ENCODE results near the gene NAA11. TPM values are rescaled to one million over a fixed set of nuclear protein-coding genes. Genes with fewer than 3 reads are reported as not detected.

The NAA11 gene
- polyA plus RNA-seq, 2 of the 4 experiments (the other 2 are of a cell fraction) = not detected

DNA sequence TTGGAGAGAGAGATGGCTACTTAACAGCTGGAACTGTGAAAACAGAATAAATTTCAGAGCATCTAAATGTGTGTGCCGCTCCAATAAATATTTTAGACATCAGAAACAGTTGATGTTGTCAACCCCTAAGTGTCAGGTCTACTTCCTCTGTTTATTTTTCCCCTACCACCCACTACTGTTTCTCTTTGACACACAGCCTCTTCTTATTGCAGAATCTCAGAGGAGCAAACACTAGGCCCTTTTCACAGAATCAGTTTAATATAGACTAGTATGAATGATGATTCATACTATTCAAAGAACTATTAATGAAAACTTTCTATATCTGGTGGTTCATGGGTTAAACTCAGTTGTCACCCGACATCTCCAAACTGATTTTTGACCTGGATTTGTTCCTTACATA lies 33.9 kb downstream of the NAA11 start:
- Histone ChIP-seq H3K4me3 (no peak overlapping the region), H3K9me3 (no peaks in the 10 kb centered on the region), H3K27ac (no peak overlapping the region), H3K4me2 (no peak overlapping the region), H3K4me1 (no peaks in the 10 kb centered on the region)
- ATAC-seq (no peak), FAIRE-seq (no peak), DNase-seq (ENCODE audit: low read depth in 1 of 2, low spot score in 1 of 2) (no peak)
- POLR2A ChIA-PET = no interaction called here
- CTCF ChIA-PET = no interaction called here
- 9% methylated on average over 2 of the region's 2 CpGs for WGBS (ENCODE audit: missing lambda C conversion rate)
- no peak for TF ChIP-seq JUN (IDR thresholded peaks at IDR 0.05)
- no peak for TF ChIP-seq RFX5 (IDR thresholded peaks at IDR 0.05)
- no peak for TF ChIP-seq RAD21 (conservative IDR thresholded peaks at IDR 0.05 in 1 of 2, IDR thresholded peaks at IDR 0.05 in 1 of 2)
- no peak for TF ChIP-seq EP300 (IDR thresholded peaks at IDR 0.05)
- no peak for TF ChIP-seq SREBF2 (IDR thresholded peaks at IDR 0.05)
- TF ChIP-seq CBX8 (IDR thresholded peaks at IDR 0.05) = no peak
- no peak for TF ChIP-seq HEYL (CRISPR knock-in tag; IDR thresholded peaks at IDR 0.05)
- TF ChIP-seq EHF (CRISPR knock-in tag; IDR thresholded peaks at IDR 0.05) = no peak
- TF ChIP-seq EHMT2 (IDR thresholded peaks at IDR 0.05; ENCODE audit: low read depth) = no peak
- TF ChIP-seq, protein P1, sequence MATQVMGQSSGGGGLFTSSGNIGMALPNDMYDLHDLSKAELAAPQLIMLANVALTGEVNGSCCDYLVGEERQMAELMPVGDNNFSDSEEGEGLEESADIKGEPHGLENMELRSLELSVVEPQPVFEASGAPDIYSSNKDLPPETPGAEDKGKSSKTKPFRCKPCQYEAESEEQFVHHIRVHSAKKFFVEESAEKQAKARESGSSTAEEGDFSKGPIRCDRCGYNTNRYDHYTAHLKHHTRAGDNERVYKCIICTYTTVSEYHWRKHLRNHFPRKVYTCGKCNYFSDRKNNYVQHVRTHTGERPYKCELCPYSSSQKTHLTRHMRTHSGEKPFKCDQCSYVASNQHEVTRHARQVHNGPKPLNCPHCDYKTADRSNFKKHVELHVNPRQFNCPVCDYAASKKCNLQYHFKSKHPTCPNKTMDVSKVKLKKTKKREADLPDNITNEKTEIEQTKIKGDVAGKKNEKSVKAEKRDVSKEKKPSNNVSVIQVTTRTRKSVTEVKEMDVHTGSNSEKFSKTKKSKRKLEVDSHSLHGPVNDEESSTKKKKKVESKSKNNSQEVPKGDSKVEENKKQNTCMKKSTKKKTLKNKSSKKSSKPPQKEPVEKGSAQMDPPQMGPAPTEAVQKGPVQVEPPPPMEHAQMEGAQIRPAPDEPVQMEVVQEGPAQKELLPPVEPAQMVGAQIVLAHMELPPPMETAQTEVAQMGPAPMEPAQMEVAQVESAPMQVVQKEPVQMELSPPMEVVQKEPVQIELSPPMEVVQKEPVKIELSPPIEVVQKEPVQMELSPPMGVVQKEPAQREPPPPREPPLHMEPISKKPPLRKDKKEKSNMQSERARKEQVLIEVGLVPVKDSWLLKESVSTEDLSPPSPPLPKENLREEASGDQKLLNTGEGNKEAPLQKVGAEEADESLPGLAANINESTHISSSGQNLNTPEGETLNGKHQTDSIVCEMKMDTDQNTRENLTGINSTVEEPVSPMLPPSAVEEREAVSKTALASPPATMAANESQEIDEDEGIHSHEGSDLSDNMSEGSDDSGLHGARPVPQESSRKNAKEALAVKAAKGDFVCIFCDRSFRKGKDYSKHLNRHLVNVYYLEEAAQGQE (IDR thresholded peaks at IDR 0.05) = no peak
- TF ChIP-seq GATA3 (IDR thresholded peaks at IDR 0.05; ENCODE audit: borderline replicate concordance) = no peak
- TF ChIP-seq NFE2L2 (conservative IDR thresholded peaks at IDR 0.05; ENCODE audit: low read length) = no peak
- TF ChIP-seq FOXS1 (CRISPR knock-in tag; IDR thresholded peaks at IDR 0.05) = no peak
- TF ChIP-seq HOXB5 (CRISPR knock-in tag; IDR thresholded peaks at IDR 0.05) = no peak
- TF ChIP-seq HOXB13 (CRISPR knock-in tag; IDR thresholded peaks at IDR 0.05; ENCODE audit: low read depth) = no peak
- no peak for TF ChIP-seq RARB (CRISPR knock-in tag; IDR thresholded peaks at IDR 0.05)

DNA sequence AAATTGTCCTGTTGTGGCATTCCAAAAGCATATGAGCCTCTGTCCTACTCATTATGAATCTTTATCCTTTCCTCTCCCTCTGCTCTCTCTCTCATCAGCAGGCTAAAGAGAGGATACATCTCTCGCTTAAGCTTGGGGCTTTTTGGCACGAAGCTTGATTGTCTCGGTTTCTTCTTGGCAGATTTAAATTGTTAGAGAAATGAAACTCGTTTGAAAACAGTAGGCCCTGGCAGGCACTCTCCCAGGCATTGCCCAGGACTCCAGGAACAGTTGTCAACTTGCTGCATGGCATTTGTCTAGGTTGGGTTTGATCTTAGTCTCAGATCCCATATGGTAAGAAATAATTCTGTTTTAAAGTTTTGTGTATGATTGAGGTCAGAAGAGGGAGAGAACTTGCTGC lies 35.5 kb downstream of the NAA11 start:
- H3K4me2 ChIP-seq = no peak overlapping the region
- TF ChIP-seq MAZ (IDR thresholded peaks at IDR 0.05; ENCODE audit: borderline replicate concordance, low read depth, low read length) (no peak), MAFK (IDR thresholded peaks at IDR 0.05; ENCODE audit: partially characterized antibody) (no peak), TFCP2L1 (CRISPR knock-in tag; IDR thresholded peaks at IDR 0.05) (no peak), MYC (IDR thresholded peaks at IDR 0.05; ENCODE audit: borderline replicate concordance, low read length) (no peak), JUN (IDR thresholded peaks at IDR 0.05) (no peak), POLR2AphosphoS2 (conservative IDR thresholded peaks at IDR 0.05; ENCODE audit: low read length) (no peak)
- TF ChIP-seq, protein P2, sequence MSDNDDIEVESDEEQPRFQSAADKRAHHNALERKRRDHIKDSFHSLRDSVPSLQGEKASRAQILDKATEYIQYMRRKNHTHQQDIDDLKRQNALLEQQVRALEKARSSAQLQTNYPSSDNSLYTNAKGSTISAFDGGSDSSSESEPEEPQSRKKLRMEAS (IDR thresholded peaks at IDR 0.05) = no peak
- TF ChIP-seq, protein P3, sequence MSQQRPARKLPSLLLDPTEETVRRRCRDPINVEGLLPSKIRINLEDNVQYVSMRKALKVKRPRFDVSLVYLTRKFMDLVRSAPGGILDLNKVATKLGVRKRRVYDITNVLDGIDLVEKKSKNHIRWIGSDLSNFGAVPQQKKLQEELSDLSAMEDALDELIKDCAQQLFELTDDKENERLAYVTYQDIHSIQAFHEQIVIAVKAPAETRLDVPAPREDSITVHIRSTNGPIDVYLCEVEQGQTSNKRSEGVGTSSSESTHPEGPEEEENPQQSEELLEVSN (IDR thresholded peaks at IDR 0.05; ENCODE audit: borderline replicate concordance, low read depth) = no peak
- CTCF ChIA-PET = no interaction called here
- no peak overlapping the region for H3K4me3 ChIP-seq
- no peak overlapping the region for H3K27ac ChIP-seq
- ATAC-seq (no peak), FAIRE-seq (no peak), DNase-seq (ENCODE audit: low read depth in 1 of 2, low spot score in 1 of 2) (no peak)
- 25% methylated on average over 4 of the region's 4 CpGs for WGBS (ENCODE audit: missing lambda C conversion rate)
- POLR2A ChIA-PET = no interaction called here
- H3K9me3 ChIP-seq = no peaks in the 10 kb centered on the region
- H3K4me1 ChIP-seq = no peaks in the 10 kb centered on the region

DNA sequence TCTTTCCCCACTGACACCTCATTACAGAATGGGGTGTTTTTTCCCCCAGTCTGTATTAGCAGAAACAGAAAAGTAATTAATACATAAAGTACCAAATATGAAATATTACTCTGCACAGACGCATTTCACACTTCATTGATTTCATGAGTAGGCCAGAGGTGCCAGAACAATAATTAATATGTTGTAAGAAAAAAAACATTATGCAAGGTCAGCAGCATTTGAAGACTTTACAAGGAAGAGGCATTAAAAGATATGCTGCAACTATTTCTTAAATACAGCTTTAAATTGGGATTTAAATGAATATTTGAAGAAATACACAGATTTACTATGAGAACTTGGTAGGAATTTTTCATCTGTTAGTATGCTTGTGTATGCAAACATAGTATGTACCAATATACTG lies 37.7 kb downstream of the NAA11 start:
- 21% methylated on average over 1 of the region's 1 CpG for WGBS (ENCODE audit: missing lambda C conversion rate)
- TF ChIP-seq, protein P4, sequence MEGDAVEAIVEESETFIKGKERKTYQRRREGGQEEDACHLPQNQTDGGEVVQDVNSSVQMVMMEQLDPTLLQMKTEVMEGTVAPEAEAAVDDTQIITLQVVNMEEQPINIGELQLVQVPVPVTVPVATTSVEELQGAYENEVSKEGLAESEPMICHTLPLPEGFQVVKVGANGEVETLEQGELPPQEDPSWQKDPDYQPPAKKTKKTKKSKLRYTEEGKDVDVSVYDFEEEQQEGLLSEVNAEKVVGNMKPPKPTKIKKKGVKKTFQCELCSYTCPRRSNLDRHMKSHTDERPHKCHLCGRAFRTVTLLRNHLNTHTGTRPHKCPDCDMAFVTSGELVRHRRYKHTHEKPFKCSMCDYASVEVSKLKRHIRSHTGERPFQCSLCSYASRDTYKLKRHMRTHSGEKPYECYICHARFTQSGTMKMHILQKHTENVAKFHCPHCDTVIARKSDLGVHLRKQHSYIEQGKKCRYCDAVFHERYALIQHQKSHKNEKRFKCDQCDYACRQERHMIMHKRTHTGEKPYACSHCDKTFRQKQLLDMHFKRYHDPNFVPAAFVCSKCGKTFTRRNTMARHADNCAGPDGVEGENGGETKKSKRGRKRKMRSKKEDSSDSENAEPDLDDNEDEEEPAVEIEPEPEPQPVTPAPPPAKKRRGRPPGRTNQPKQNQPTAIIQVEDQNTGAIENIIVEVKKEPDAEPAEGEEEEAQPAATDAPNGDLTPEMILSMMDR (IDR thresholded peaks at IDR 0.05) = no peak
- TF ChIP-seq KDM5A (IDR thresholded peaks at IDR 0.05) (no peak), SREBF2 (IDR thresholded peaks at IDR 0.05) (no peak), JUN (IDR thresholded peaks at IDR 0.05) (no peak), EHMT2 (IDR thresholded peaks at IDR 0.05; ENCODE audit: low read depth) (no peak), RFX5 (IDR thresholded peaks at IDR 0.05) (no peak), MAFK (IDR thresholded peaks at IDR 0.05; ENCODE audit: partially characterized antibody) (peak; percentile 67)
- TF ChIP-seq, protein P2 (IDR thresholded peaks at IDR 0.05) = no peak
- TF ChIP-seq, protein P5, sequence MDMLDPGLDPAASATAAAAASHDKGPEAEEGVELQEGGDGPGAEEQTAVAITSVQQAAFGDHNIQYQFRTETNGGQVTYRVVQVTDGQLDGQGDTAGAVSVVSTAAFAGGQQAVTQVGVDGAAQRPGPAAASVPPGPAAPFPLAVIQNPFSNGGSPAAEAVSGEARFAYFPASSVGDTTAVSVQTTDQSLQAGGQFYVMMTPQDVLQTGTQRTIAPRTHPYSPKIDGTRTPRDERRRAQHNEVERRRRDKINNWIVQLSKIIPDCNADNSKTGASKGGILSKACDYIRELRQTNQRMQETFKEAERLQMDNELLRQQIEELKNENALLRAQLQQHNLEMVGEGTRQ (IDR thresholded peaks at IDR 0.05) = no peak
- FAIRE-seq (no peak), DNase-seq (ENCODE audit: low read depth in 1 of 2, low spot score in 1 of 2) (no peak), ATAC-seq (no peak)
- H3K4me3 ChIP-seq = no peak overlapping the region
- no peaks in the 10 kb centered on the region for H3K4me1 ChIP-seq
- ChIA-PET POLR2A (no interaction called here), CTCF (no interaction called here)
- H3K27ac ChIP-seq = no peak overlapping the region
- no peak overlapping the region for H3K4me2 ChIP-seq
- no peaks in the 10 kb centered on the region for H3K9me3 ChIP-seq
